Measurements from ENCODE around the gene PRPF40B.

The PRPF40B gene

GRCh38 chr12:49583366-49584094 lies 39.8 kb upstream of the PRPF40B start:
- no peak for TF ChIP-seq CTCF (IDR thresholded peaks at IDR 0.05; ENCODE audit: insufficient read depth, low read depth, low read length, missing control alignments)
- DNase-seq (ENCODE audit: low read depth), result no peak
- H3K4me3 ChIP-seq (ENCODE audit: low read length), result no peak overlapping the region

- H3K4me3 ChIP-seq (ENCODE audit: low read length), result no peak overlapping the region
- DNase-seq (ENCODE audit: low read depth), result no peak
- TF ChIP-seq CTCF (IDR thresholded peaks at IDR 0.05; ENCODE audit: insufficient read depth, low read depth, low read length, missing control alignments), result no peak
Observed at GRCh38 chr12:49584591-49584990, 38.8 kb upstream of the PRPF40B start.

GRCh38 chr12:49585477-49586459 lies 37.6 kb upstream of the PRPF40B start:
- no peak overlapping the region for H3K4me3 ChIP-seq (ENCODE audit: low read length)
- TF ChIP-seq CTCF (IDR thresholded peaks at IDR 0.05; ENCODE audit: insufficient read depth, low read depth, low read length, missing control alignments), result no peak
- no peak for DNase-seq (ENCODE audit: low read depth)

- DNase-seq (ENCODE audit: low read depth), result no peak
- H3K4me3 ChIP-seq (ENCODE audit: low read length), result no peak overlapping the region
- TF ChIP-seq CTCF (IDR thresholded peaks at IDR 0.05; ENCODE audit: insufficient read depth, low read depth, low read length, missing control alignments), result no peak
Observed at GRCh38 chr12:49587174-49587908, 36.0 kb upstream of the PRPF40B start.

GRCh38 chr12:49588281-49588680 lies 35.1 kb upstream of the PRPF40B start:
- DNase-seq (ENCODE audit: low read depth), result no peak
- TF ChIP-seq CTCF (IDR thresholded peaks at IDR 0.05; ENCODE audit: insufficient read depth, low read depth, low read length, missing control alignments), result no peak
- H3K4me3 ChIP-seq (ENCODE audit: low read length), result no peak overlapping the region

GRCh38 chr12:49588721-49589516 lies 34.4 kb upstream of the PRPF40B start:
- DNase-seq (ENCODE audit: low read depth), result peak; percentile 18
- TF ChIP-seq CTCF (IDR thresholded peaks at IDR 0.05; ENCODE audit: insufficient read depth, low read depth, low read length, missing control alignments), result no peak
- no peak overlapping the region for H3K4me3 ChIP-seq (ENCODE audit: low read length)
